OCI-LY7 (cell line): ENCODE results near the gene GALNT12. TPM values are rescaled to one million over a fixed set of nuclear protein-coding genes. Genes with fewer than 3 reads are reported as not detected.
A peak's percentile ranks its signal among the peaks of the same experiment; 100 is the strongest.

Source experiments
- Bru-seq: library from RNA; stranded (reverse); fragments of 400-500 nt; gene quantifications from one replicate; lab custom pipeline; 2021; lab: Mats Ljungman, UMichigan
- BruChase-seq, 2 experiments: library from RNA; stranded (reverse); fragments of 400-500 nt; gene quantifications; one replicate each; lab custom pipeline; 2021; lab: Mats Ljungman, UMichigan
- BruUV-seq: library from RNA; stranded (reverse); fragments of 400-500 nt; replicated peaks from 2 replicates; lab custom pipeline; 2021; lab: Mats Ljungman, UMichigan
- CTCF ChIA-PET: fragments of 300-600 bp; sonication (Branson Sonifier 250); formaldehyde crosslinking; loops from one replicate; lab custom pipeline; 2022; ENCODE audit warnings: antibody characterized with exemption; ENCODE audit not compliant: unreplicated experiment; lab: Charles Lee
- POLR2A ChIA-PET: fragments of 300-600 bp; sonication (Branson Sonifier 250); formaldehyde crosslinking; loops from one replicate; lab custom pipeline; 2022; ENCODE audit warnings: antibody characterized with exemption; lab: Charles Lee
- DNase-seq: peaks from one replicate; pipeline ENCODE4 v3.0.0-alpha.2; 2015; ENCODE audit warnings: low spot score
- H2AFZ ChIP-seq: fragments of 200-600 bp; sonication (generic), shearing (Covaris generic); 2 replicates; pipeline ENCODE4 v1.6.1; 2014; ENCODE audit warnings: mild to moderate bottlenecking, antibody characterized with exemption, low read length, moderate library complexity
- H3K27ac ChIP-seq: fragments of 200-600 bp; sonication (generic); 2 replicates; pipeline ENCODE4 v1.5.1; 2014; ENCODE audit warnings: mixed run types, low read depth, mild to moderate bottlenecking, moderate library complexity, low read length, inconsistent platforms; ENCODE audit not compliant: poor library complexity, severe bottlenecking
- H3K36me3 ChIP-seq: fragments of 200-600 bp; sonication (generic); 2 replicates; pipeline ENCODE4 v1.6.1; 2014; ENCODE audit warnings: mild to moderate bottlenecking, antibody characterized with exemption, low read length, moderate library complexity, mixed read lengths; ENCODE audit not compliant: insufficient read depth
- H3K4me1 ChIP-seq: fragments of 200-600 bp; sonication (generic); 2 replicates; pipeline ENCODE4 v1.5.1; 2014; ENCODE audit warnings: mild to moderate bottlenecking, low read length; ENCODE audit not compliant: insufficient read depth, poor library complexity, severe bottlenecking
- H3K4me2 ChIP-seq: fragments of 200-600 bp; sonication (generic); 2 replicates; pipeline ENCODE4 v1.6.1; 2014; ENCODE audit warnings: mild to moderate bottlenecking, low read length
- H3K4me3 ChIP-seq: fragments of 200-600 bp; sonication (generic); 2 replicates; pipeline ENCODE4 v1.5.1; 2014; ENCODE audit warnings: mild to moderate bottlenecking, low read depth, low read length; ENCODE audit not compliant: poor library complexity, severe bottlenecking
- H3K79me2 ChIP-seq: fragments of 200-600 bp; sonication (generic); 2 replicates; pipeline ENCODE4 v1.6.1; 2016; ENCODE audit warnings: low read depth, mild to moderate bottlenecking, low read length, moderate library complexity, mixed read lengths; ENCODE audit not compliant: insufficient read depth
- H3K9me2 ChIP-seq: fragments of 200-600 bp; sonication (generic); 2 replicates; pipeline ENCODE4 v1.6.1; 2016; ENCODE audit warnings: mild to moderate bottlenecking, low read length, mixed read lengths; ENCODE audit not compliant: insufficient read depth
- H3K9me3 ChIP-seq: fragments of 200-600 bp; sonication (generic); 2 replicates; pipeline ENCODE4 v1.6.1; 2014; ENCODE audit warnings: mild to moderate bottlenecking, mixed run types, low read length, mixed read lengths
- H4K20me1 ChIP-seq: fragments of 200-600 bp; sonication (generic); 2 replicates; pipeline ENCODE4 v1.6.1; 2014; ENCODE audit warnings: mild to moderate bottlenecking, antibody characterized with exemption, low read length, moderate library complexity, mixed read lengths; ENCODE audit not compliant: insufficient read depth
- EZH2phosphoT487 ChIP-seq: fragments of 200-600 bp; sonication (generic); IDR thresholded peaks from 2 replicates; pipeline ENCODE4 v1.6.1; 2018; ENCODE audit warnings: low read depth, borderline replicate concordance, mild to moderate bottlenecking, mixed run types, antibody characterized with exemption, low read length, moderate library complexity, mixed read lengths
- intact Hi-C: fragments of 100-400 bp; cut with micrococcal nuclease; formaldehyde crosslinking; loops from one replicate; pipeline ENCODE4 v1.10.0; 2022; ENCODE audit not compliant: unreplicated experiment
- long read RNA-seq: library from polyadenylated mRNA; stranded (forward); transcript quantifications from one replicate; pipeline ENCODE4 v2.0.0, GENCODE V29; 2022
- total RNA-seq, 2 experiments: library from RNA; depleted of rRNA in 1 of 2; stranded (reverse); fragments of >200 nt in 1 of 2; shearing (Covaris generic) in 1 of 2; gene quantifications; 2 replicates each; pipeline ENCODE4 v1.2.3, GENCODE V29; 2014 to 2022
- TF ChIP-seq, protein P1 (sequence below): fragments of 200-600 bp; sonication (generic); conservative IDR thresholded peaks from 2 replicates; pipeline ENCODE4 v1.5.1; 2014; ENCODE audit warnings: mild to moderate bottlenecking, antibody characterized with exemption, low read length, moderate library complexity, mixed read lengths

GALNT12 gene, protein sequence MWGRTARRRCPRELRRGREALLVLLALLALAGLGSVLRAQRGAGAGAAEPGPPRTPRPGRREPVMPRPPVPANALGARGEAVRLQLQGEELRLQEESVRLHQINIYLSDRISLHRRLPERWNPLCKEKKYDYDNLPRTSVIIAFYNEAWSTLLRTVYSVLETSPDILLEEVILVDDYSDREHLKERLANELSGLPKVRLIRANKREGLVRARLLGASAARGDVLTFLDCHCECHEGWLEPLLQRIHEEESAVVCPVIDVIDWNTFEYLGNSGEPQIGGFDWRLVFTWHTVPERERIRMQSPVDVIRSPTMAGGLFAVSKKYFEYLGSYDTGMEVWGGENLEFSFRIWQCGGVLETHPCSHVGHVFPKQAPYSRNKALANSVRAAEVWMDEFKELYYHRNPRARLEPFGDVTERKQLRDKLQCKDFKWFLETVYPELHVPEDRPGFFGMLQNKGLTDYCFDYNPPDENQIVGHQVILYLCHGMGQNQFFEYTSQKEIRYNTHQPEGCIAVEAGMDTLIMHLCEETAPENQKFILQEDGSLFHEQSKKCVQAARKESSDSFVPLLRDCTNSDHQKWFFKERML
- total RNA-seq (2014; rRNA removed; shearing (Covaris generic)) (5.3 and 5.5 TPM in 2 replicates), total RNA-seq (2022) (9.7 and 11.5 TPM in 2 replicates), Bru-seq, nascent RNA (percentile 49 among the genes with signal in this experiment), BruChase-seq, experiment 1, labeled RNA remaining after a 6-hour chase (percentile 47 among the genes with signal in this experiment), BruChase-seq, experiment 2, labeled RNA remaining after a 2-hour chase (percentile 45 among the genes with signal in this experiment)
- long read RNA-seq, transcript GALNT12-201 (10 exons, 2,735 nt) = major isoform, 29 of 40 reads
- long read RNA-seq, partial matches to known transcripts = 1 of 40 reads
- long read RNA-seq, other reads (novel, unspliced or antisense) = 10 of 40 reads

DNA sequence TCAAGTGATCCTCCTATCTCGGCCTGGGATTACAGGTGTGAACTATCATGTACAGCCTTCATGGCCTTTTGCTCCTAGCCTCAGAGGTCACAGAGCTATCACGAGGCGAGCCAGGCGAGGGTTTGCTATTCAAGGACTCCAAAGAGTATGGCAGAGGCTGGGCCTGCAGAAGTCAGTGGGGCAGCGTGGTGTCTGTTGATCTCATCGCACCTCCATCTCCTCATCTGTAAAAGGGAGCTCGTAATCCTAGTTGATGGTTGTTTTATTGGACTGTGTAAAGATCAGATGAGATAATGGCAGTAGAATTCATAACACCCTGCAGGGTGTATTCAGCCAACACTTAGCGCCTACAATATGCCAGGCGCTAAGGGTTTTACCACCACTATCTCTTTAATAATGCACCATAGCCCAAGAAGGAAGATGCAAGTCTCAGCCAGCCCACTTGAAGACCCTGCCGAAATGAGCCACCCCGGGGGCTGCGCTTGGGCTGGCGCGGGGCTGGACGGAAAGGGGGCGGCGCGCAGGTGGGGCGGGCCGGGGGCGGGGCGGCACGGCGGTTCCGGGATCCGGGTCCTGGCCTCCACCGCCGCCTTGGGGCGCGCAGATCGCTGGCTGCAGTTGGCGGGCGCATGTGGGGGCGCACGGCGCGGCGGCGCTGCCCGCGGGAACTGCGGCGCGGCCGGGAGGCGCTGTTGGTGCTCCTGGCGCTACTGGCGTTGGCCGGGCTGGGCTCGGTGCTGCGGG is at the start of gene GALNT12:
Gene GALNT12, plus strand, starts transcription at position 601 of the 744 bp plus-strand sequence. Its CDS starts 29 bp downstream, at position 630.
- peak; percentile 67 for DNase-seq
- Histone ChIP-seq H3K27ac (no peak within 1 kb of the TSS), H3K4me3 (peak within 1 kb of the TSS; percentile 72), H2AFZ (peak within 1 kb of the TSS; percentile 77; the same call in 1 of the 2 replicates), H3K9me3 (no peaks in the 10 kb centered on the region), H3K79me2 (no peaks in the 10 kb centered on the region), H4K20me1 (no peaks in the 10 kb centered on the region), H3K36me3 (no peaks in the 10 kb centered on the region), H3K9me2 (no peaks in the 10 kb centered on the region), H3K4me2 (peak within 1 kb of the TSS; percentile 87), H3K4me1 (peaks cover 7% of the 10 kb centered on the region)
- POLR2A ChIA-PET = interaction anchor here (0.7 to 2.5 kb wide), 5 partner anchors 18 to 457 kb away, joined by 3 to 7 read pairs (median 3); no protein-coding TSS in a partner anchor
- BruUV-seq = no TSS peak
- intact Hi-C loops = no loop called here
- CTCF ChIA-PET = interaction anchor here (0.9 kb wide), 1 partner anchor 12 kb away, joined by 4 read pairs; no protein-coding TSS in a partner anchor
- TF ChIP-seq EZH2phosphoT487 = no peak
- TF ChIP-seq, protein P1, sequence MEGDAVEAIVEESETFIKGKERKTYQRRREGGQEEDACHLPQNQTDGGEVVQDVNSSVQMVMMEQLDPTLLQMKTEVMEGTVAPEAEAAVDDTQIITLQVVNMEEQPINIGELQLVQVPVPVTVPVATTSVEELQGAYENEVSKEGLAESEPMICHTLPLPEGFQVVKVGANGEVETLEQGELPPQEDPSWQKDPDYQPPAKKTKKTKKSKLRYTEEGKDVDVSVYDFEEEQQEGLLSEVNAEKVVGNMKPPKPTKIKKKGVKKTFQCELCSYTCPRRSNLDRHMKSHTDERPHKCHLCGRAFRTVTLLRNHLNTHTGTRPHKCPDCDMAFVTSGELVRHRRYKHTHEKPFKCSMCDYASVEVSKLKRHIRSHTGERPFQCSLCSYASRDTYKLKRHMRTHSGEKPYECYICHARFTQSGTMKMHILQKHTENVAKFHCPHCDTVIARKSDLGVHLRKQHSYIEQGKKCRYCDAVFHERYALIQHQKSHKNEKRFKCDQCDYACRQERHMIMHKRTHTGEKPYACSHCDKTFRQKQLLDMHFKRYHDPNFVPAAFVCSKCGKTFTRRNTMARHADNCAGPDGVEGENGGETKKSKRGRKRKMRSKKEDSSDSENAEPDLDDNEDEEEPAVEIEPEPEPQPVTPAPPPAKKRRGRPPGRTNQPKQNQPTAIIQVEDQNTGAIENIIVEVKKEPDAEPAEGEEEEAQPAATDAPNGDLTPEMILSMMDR = no peak

DNA sequence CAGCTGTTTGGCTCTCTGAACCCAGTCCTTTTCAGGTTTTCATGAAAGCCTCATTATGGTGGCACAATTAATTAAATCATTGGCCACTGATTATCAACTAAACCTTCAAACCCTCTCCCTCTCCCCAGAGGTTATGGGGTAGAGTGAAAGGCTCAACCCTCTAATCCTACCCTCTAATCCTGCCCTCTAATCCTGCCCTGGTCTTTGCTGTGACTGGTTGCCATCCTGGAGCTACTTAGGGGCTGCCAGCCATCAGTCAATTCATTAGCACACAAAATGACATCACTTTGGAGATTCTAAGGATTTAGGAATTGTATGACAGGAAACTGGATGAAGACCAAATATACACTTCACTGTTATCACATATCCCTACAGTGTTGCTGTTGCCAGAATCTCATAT is 47.2 kb upstream of the GALNT12 start:
- no TSS peak for BruUV-seq
- Histone ChIP-seq H4K20me1 (no peaks in the 10 kb centered on the region), H3K79me2 (no peaks in the 10 kb centered on the region), H3K9me2 (no peaks in the 10 kb centered on the region), H3K9me3 (no peaks in the 10 kb centered on the region), H3K4me1 (no peaks in the 10 kb centered on the region), H3K36me3 (no peaks in the 10 kb centered on the region), H3K27ac (no peak overlapping the region), H3K4me2 (no peak overlapping the region), H3K4me3 (no peak overlapping the region), H2AFZ (no peak overlapping the region)
- ChIA-PET CTCF (no interaction called here), POLR2A (no interaction called here)
- intact Hi-C loops = no loop called here
- no peak for DNase-seq
- TF ChIP-seq EZH2phosphoT487 = no peak
- TF ChIP-seq, protein P1 = no peak
